ENCODE measurements around the gene NCMAP.
A peak's percentile ranks its signal among the peaks of the same experiment; 100 is the strongest.

The NCMAP gene

DNA sequence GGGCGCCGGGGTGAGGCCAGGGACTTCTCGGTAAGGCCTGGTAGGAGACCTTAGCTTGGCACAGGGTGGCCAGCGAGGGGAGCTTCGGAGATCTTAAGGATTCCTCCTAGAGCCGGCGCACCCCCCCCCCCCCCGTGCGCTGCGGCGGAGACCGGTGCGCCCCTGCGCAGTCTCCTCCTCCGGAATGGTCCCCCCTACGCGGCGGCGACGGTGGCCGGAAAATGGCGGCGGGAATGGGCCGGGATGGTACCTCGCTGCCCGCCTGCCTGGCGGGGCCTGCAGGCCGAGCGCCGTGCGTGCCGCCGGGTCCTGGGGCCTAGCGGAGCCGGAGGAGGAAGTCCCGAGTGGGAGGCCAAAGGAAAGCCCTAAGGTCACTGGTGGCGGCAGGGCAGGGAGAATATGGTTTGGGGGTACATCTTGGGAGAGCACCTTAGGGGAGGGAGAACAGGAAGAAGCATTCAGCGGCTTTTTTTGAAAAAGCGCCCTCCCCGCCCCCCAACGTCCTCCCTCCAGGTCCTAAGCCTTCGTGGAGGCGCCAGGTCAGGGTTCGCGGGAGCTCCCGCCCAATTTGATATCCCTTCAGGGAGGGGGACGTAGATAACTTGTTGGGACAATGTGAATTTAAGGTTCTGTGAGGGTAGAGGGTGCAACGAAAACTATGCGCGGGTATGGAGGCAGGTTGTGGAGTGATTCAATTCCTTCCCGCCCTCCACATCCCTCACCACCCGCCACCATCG lies 87.6 kb downstream of the NCMAP start:
- H3K18ac ChIP-seq (ENCODE audit: low read length), result peak overlapping the region; percentile 91
- no peak overlapping the region for H3K23ac ChIP-seq (ENCODE audit: low read length)
- H3K4ac ChIP-seq (ENCODE audit: low read depth, low read length), result peak overlapping the region; percentile 96
- H3K4me2 ChIP-seq (ENCODE audit: low read length), result peak overlapping the region; percentile 83
- peaks cover 16% of the 10 kb centered on the region for H3K79me2 ChIP-seq (ENCODE audit: control insufficient read depth, insufficient read depth, low read length, poor library complexity)
- peak overlapping the region; percentile 87 for H4K91ac ChIP-seq (ENCODE audit: low read depth, low read length)
- peak overlapping the region; percentile 81 for H2AK5ac ChIP-seq (ENCODE audit: low read length)
- no peaks in the 10 kb centered on the region for H3K9me3 ChIP-seq (ENCODE audit: insufficient read depth, low read depth, low read length)
- H3K27me3 ChIP-seq (ENCODE audit: insufficient read depth, low read length), result no peaks in the 10 kb centered on the region
- peak in 1 of 2 donors; percentile 28 for DNase-seq
- peaks cover 5% of the 10 kb centered on the region in 2 experiments for H3K4me1 ChIP-seq (ENCODE audit: control insufficient read depth in 1 of 2, insufficient read depth in 2 of 2, low read length in 2 of 2)
- H2BK5ac ChIP-seq (ENCODE audit: low read depth, low read length, poor library complexity), result peak overlapping the region; percentile 92
- H4K8ac ChIP-seq (ENCODE audit: low read depth, low read length), result peak overlapping the region; percentile 85
- H3K27ac ChIP-seq (ENCODE audit: low read depth, low read length), result peak overlapping the region; percentile 77
- peaks cover 20% of the 10 kb centered on the region for H3K79me1 ChIP-seq (ENCODE audit: low read length)
- peak overlapping the region; percentile 96 for H3K14ac ChIP-seq (ENCODE audit: low read length)
- H3K36me3 ChIP-seq (ENCODE audit: control insufficient read depth in 1 of 2, insufficient read depth in 2 of 2, low read length in 2 of 2), result peaks cover 4 to 6% of the 10 kb centered on the region in 2 experiments
- no CpG with 5 or more reads among the region's 53 CpGs for WGBS (ENCODE audit: extremely low coverage, insufficient coverage, insufficient read length)
- peak overlapping the region; percentile 65 for H2BK120ac ChIP-seq (ENCODE audit: insufficient read depth, low read length, poor library complexity)
- H3K4me3 ChIP-seq (ENCODE audit: low read depth, low read length), result peak overlapping the region; percentile 93
- H2AFZ ChIP-seq (ENCODE audit: insufficient read depth, low read length, poor library complexity), result peak overlapping the region; percentile 77
- peak overlapping the region; percentile 67 for H4K12ac ChIP-seq (ENCODE audit: low read depth, low read length)
- peak overlapping the region; percentile 87 for H3K9ac ChIP-seq (ENCODE audit: low read length)
- H2BK12ac ChIP-seq (ENCODE audit: low read length), result no peak overlapping the region

DNA sequence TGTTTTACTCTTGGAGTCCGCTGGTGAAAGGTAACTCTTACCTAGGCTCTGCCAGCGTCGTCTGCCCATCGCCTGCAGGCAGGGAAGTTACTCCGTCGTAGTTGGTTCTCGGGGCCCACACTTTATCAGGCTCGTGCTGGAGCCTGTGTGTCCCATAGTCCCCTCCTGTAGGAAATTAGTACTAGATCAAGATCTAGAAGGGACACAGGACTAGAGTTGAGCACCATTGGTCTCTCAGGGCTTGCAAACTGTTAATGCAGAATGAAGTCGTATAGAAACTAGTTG lies 88.2 kb downstream of the NCMAP start:
- DNase-seq, result peak in 1 of 2 donors; percentile 43
- peaks cover 20% of the 10 kb centered on the region for H3K79me1 ChIP-seq (ENCODE audit: low read length)
- H2BK120ac ChIP-seq (ENCODE audit: insufficient read depth, low read length, poor library complexity), result no peak overlapping the region
- H3K9ac ChIP-seq (ENCODE audit: low read length), result peak overlapping the region; percentile 87
- H3K23ac ChIP-seq (ENCODE audit: low read length), result no peak overlapping the region
- no peak overlapping the region for H2BK5ac ChIP-seq (ENCODE audit: low read depth, low read length, poor library complexity)
- peak overlapping the region; percentile 27 for H2AK5ac ChIP-seq (ENCODE audit: low read length)
- no peak overlapping the region for H2AFZ ChIP-seq (ENCODE audit: insufficient read depth, low read length, poor library complexity)
- H2BK12ac ChIP-seq (ENCODE audit: low read length), result no peak overlapping the region
- H3K9me3 ChIP-seq (ENCODE audit: insufficient read depth, low read depth, low read length), result no peaks in the 10 kb centered on the region
- no peak overlapping the region for H4K12ac ChIP-seq (ENCODE audit: low read depth, low read length)
- H3K27ac ChIP-seq (ENCODE audit: low read depth, low read length), result peak overlapping the region; percentile 77
- peaks cover 16% of the 10 kb centered on the region for H3K79me2 ChIP-seq (ENCODE audit: control insufficient read depth, insufficient read depth, low read length, poor library complexity)
- peak overlapping the region; percentile 96 for H3K14ac ChIP-seq (ENCODE audit: low read length)
- peak overlapping the region; percentile 96 for H3K4ac ChIP-seq (ENCODE audit: low read depth, low read length)
- peaks cover 5% of the 10 kb centered on the region in 2 experiments for H3K4me1 ChIP-seq (ENCODE audit: control insufficient read depth in 1 of 2, insufficient read depth in 2 of 2, low read length in 2 of 2)
- no CpG with 5 or more reads among the region's 9 CpGs for WGBS (ENCODE audit: extremely low coverage, insufficient coverage, insufficient read length)
- H4K8ac ChIP-seq (ENCODE audit: low read depth, low read length), result peak overlapping the region; percentile 36
- peak overlapping the region; percentile 93 for H3K4me3 ChIP-seq (ENCODE audit: low read depth, low read length)
- H4K91ac ChIP-seq (ENCODE audit: low read depth, low read length), result peak overlapping the region; percentile 87
- H3K27me3 ChIP-seq (ENCODE audit: insufficient read depth, low read length), result no peaks in the 10 kb centered on the region
- peak overlapping the region; percentile 83 for H3K4me2 ChIP-seq (ENCODE audit: low read length)
- H3K36me3 ChIP-seq (ENCODE audit: control insufficient read depth in 1 of 2, insufficient read depth in 2 of 2, low read length in 2 of 2), result peaks cover 4 to 10% of the 10 kb centered on the region in 2 experiments
- H3K18ac ChIP-seq (ENCODE audit: low read length), result no peak overlapping the region

GRCh38 chr1:24648919-24649318 lies 93.0 kb downstream of the NCMAP start:
- Histone ChIP-seq H2AK5ac (ENCODE audit: low read length) (no peak overlapping the region), H4K12ac (ENCODE audit: low read depth, low read length) (no peak overlapping the region), H3K4ac (ENCODE audit: low read depth, low read length) (no peak overlapping the region), H2BK5ac (ENCODE audit: low read depth, low read length, poor library complexity) (no peak overlapping the region), H3K9ac (ENCODE audit: low read length) (no peak overlapping the region), H3K9me3 (ENCODE audit: insufficient read depth, low read depth, low read length) (no peaks in the 10 kb centered on the region), H2BK12ac (ENCODE audit: low read length) (no peak overlapping the region), H3K18ac (ENCODE audit: low read length) (no peak overlapping the region), H3K27ac (ENCODE audit: low read depth, low read length) (no peak overlapping the region), H3K14ac (ENCODE audit: low read length) (no peak overlapping the region), H3K4me1 (ENCODE audit: control insufficient read depth in 1 of 2, insufficient read depth in 2 of 2, low read length in 2 of 2) (no peaks in the 10 kb centered on the region), H3K23ac (ENCODE audit: low read length) (no peak overlapping the region), H4K91ac (ENCODE audit: low read depth, low read length) (no peak overlapping the region), H3K27me3 (ENCODE audit: insufficient read depth, low read length) (no peaks in the 10 kb centered on the region), H3K36me3 (ENCODE audit: control insufficient read depth in 1 of 2, insufficient read depth in 2 of 2, low read length in 2 of 2) (peaks cover 20 to 28% of the 10 kb centered on the region in 2 experiments), H2BK120ac (ENCODE audit: insufficient read depth, low read length, poor library complexity) (no peak overlapping the region), H4K8ac (ENCODE audit: low read depth, low read length) (no peak overlapping the region), H3K79me1 (ENCODE audit: low read length) (peaks cover under 1% of the 10 kb centered on the region), H3K4me2 (ENCODE audit: low read length) (no peak overlapping the region), H3K79me2 (ENCODE audit: control insufficient read depth, insufficient read depth, low read length, poor library complexity) (peaks cover 4% of the 10 kb centered on the region), H2AFZ (ENCODE audit: insufficient read depth, low read length, poor library complexity) (no peak overlapping the region), H3K4me3 (ENCODE audit: low read depth, low read length) (no peak overlapping the region)
- no peak for DNase-seq
- WGBS (ENCODE audit: extremely low coverage, insufficient coverage, insufficient read length), result no CpG with 5 or more reads among the region's 5 CpGs

DNA sequence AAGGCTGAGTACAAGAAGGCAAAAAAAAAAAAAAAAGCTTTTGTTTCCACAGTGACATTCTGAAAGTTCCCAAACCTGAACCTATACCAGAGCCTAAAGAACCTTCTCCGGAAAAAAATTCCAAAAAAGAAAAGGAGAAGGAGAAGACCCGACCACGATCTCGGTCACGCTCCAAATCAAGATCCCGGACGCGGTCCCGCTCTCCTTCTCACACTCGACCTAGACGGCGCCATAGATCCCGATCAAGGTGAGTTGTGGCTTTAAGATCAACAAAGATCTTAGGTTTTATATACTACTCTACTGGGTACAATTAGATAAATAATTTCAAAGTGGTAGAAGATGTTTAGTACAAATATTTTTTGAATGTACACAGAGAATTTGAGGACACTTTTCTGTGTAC lies 96.5 kb downstream of the NCMAP start:
- WGBS (ENCODE audit: extremely low coverage, insufficient coverage, insufficient read length), result no CpG with 5 or more reads among the region's 13 CpGs

More for the DNA sequence above, 96.5 kb downstream of the NCMAP start:
- Histone ChIP-seq H2AFZ (ENCODE audit: insufficient read depth, low read length, poor library complexity) (no peak overlapping the region), H3K18ac (ENCODE audit: low read length) (no peak overlapping the region), H2BK12ac (ENCODE audit: low read length) (no peak overlapping the region), H3K79me2 (ENCODE audit: control insufficient read depth, insufficient read depth, low read length, poor library complexity) (no peaks in the 10 kb centered on the region), H3K36me3 (ENCODE audit: control insufficient read depth in 1 of 2, insufficient read depth in 2 of 2, low read length in 2 of 2) (peaks cover 25 to 46% of the 10 kb centered on the region in 2 experiments), H3K79me1 (ENCODE audit: low read length) (no peaks in the 10 kb centered on the region), H3K4ac (ENCODE audit: low read depth, low read length) (no peak overlapping the region), H3K23ac (ENCODE audit: low read length) (no peak overlapping the region), H3K14ac (ENCODE audit: low read length) (no peak overlapping the region), H3K27me3 (ENCODE audit: insufficient read depth, low read length) (no peaks in the 10 kb centered on the region), H3K4me2 (ENCODE audit: low read length) (no peak overlapping the region), H2AK5ac (ENCODE audit: low read length) (no peak overlapping the region), H3K4me1 (ENCODE audit: control insufficient read depth in 1 of 2, insufficient read depth in 2 of 2, low read length in 2 of 2) (no peaks in the 10 kb centered on the region), H3K4me3 (ENCODE audit: low read depth, low read length) (no peak overlapping the region), H3K9ac (ENCODE audit: low read length) (no peak overlapping the region), H3K9me3 (ENCODE audit: insufficient read depth, low read depth, low read length) (no peaks in the 10 kb centered on the region), H4K91ac (ENCODE audit: low read depth, low read length) (no peak overlapping the region), H2BK5ac (ENCODE audit: low read depth, low read length, poor library complexity) (no peak overlapping the region), H3K27ac (ENCODE audit: low read depth, low read length) (no peak overlapping the region), H4K8ac (ENCODE audit: low read depth, low read length) (no peak overlapping the region), H2BK120ac (ENCODE audit: insufficient read depth, low read length, poor library complexity) (no peak overlapping the region), H4K12ac (ENCODE audit: low read depth, low read length) (no peak overlapping the region)
- DNase-seq, result no peak

All from trophoblast cell (in vitro differentiated cells and primary cell).